ENCODE measurements around the gene INTS11. TPM values are rescaled to one million over a fixed set of nuclear protein-coding genes. Genes with fewer than 3 reads are reported as not detected.

The INTS11 gene
- total and polyA plus RNA-seq, 2 of the 13 experiments (the other 11 are each of a cell fraction or from before 2014, with no cell fraction given) = 52.8 to 94.8 TPM

GRCh38 chr1:1319646-1319941 is 4.9 kb downstream of the INTS11 start:
- H3K36me3 ChIP-seq (replicated peaks in 1 of 2; ENCODE audit: control insufficient read depth in 1 of 2, insufficient read depth in 2 of 2, low read length in 2 of 2) = peaks cover 9 to 36% of the 10 kb centered on the region in 2 experiments; a peak in 4 of 5 replicates
- H4K20me1 ChIP-seq (ENCODE audit: insufficient read depth, low read length) = peaks cover 10% of the 10 kb centered on the region; the same call in 1 of the 2 replicates
- no peak for DNase-seq (ENCODE audit: low spot score)
- H3K79me2 ChIP-seq (ENCODE audit: insufficient read depth, low read length) = peaks cover 39% of the 10 kb centered on the region
- no peak for ATAC-seq
- POLR2A ChIA-PET = no interaction called here
- no peak overlapping the region for H3K27ac ChIP-seq (ENCODE audit: extremely low read length, insufficient read depth, low read length)
- intact Hi-C loops (cut with micrococcal nuclease; ENCODE audit: unreplicated experiment) (no loop called here), in situ Hi-C loops (cut with HindIII; ENCODE audit: extremely low pct_ligation_motif_present, low pct_unique_long_range_greater_than_20kb) (no loop called here)
- no peaks in the 10 kb centered on the region for H3K27me3 ChIP-seq (ENCODE audit: control insufficient read depth in 1 of 2, insufficient read depth in 2 of 2, low read length in 2 of 2)
- TF ChIP-seq ZNF816 (CRISPR knock-in tag; IDR thresholded peaks at IDR 0.05; ENCODE audit: borderline replicate concordance) (no peak), KLF16 (CRISPR knock-in tag; IDR thresholded peaks at IDR 0.05) (no peak), NCOA5 (CRISPR knock-in tag; IDR thresholded peaks at IDR 0.05) (no peak), PHF5A (CRISPR knock-in tag; IDR thresholded peaks at IDR 0.05; ENCODE audit: low read depth, unreplicated experiment) (no peak), PRPF4 (IDR thresholded peaks at IDR 0.05; ENCODE audit: low read depth, low read length, poor library complexity, severe bottlenecking) (peak; percentile 68), CENPBD1 (CRISPR knock-in tag; IDR thresholded peaks at IDR 0.05; ENCODE audit: borderline replicate concordance, low read depth) (no peak), GATAD1 (CRISPR knock-in tag; IDR thresholded peaks at IDR 0.05) (no peak), TEAD2 (CRISPR knock-in tag; IDR thresholded peaks at IDR 0.05) (no peak), NCOA1 (CRISPR knock-in tag; IDR thresholded peaks at IDR 0.05) (no peak), PAF1 (CRISPR knock-in tag; IDR thresholded peaks at IDR 0.05) (no peak), ZBTB33 (CRISPR knock-in tag; IDR thresholded peaks at IDR 0.05) (peak; percentile 33; the same call in 1 of the 2 replicates), RCOR2 (CRISPR knock-in tag; IDR thresholded peaks at IDR 0.05) (no peak), TP53 (CRISPR knock-in tag; conservative IDR thresholded peaks at IDR 0.05) (no peak), MLX (CRISPR knock-in tag; IDR thresholded peaks at IDR 0.05) (no peak)
- H2AFZ ChIP-seq (ENCODE audit: low read length) = no peak overlapping the region
- FAIRE-seq = no peak
- 92% methylated on average over 12 of the region's 13 CpGs for WGBS (ENCODE audit: low lambda C conversion rate)
- peaks cover 17% of the 10 kb centered on the region for H3K4me1 ChIP-seq (ENCODE audit: insufficient read depth, low read length)
- no peaks in the 10 kb centered on the region for H3K9me3 ChIP-seq (ENCODE audit: low read length)
- BruUV-seq (replicated peaks) = no TSS peak
- H3K4me3 ChIP-seq (replicated peaks in 1 of 3; ENCODE audit: insufficient read depth in 1 of 3, low read depth in 2 of 3, low read length in 3 of 3) = no peak overlapping the region
- no peak overlapping the region for H3K9ac ChIP-seq (ENCODE audit: insufficient read depth, low read depth, low read length)
- no peak overlapping the region for H3K4me2 ChIP-seq (ENCODE audit: low read depth, low read length)
- CTCF ChIA-PET (ENCODE audit: low intra/inter-chr PET ratio, low total read pairs) = no interaction called here
